ENCODE measurements around the gene OTUD5.

- TF ChIP-seq EZH2 (IDR thresholded peaks at IDR 0.05; ENCODE audit: low read depth) (no peak), CTCF (conservative IDR thresholded peaks at IDR 0.05) (no peak)
Measured at GRCh38 chrX:48933757-48934156, 23.6 kb downstream of the OTUD5 start.
